ENCODE results near the gene SBNO2. TPM values are rescaled to one million over a fixed set of nuclear protein-coding genes. Genes with fewer than 3 reads are reported as not detected.

The SBNO2 gene
- polyA plus RNA-seq, 1 of the 3 experiments (the other 2 are of a cell fraction): 18.3 TPM

- 98% methylated on average over 14 of the region's 48 CpGs for WGBS (ENCODE audit: low lambda C conversion rate)
- no peak overlapping the region for H3K4me2 ChIP-seq
- TF ChIP-seq EZH2phosphoT487 (IDR thresholded peaks at IDR 0.05; ENCODE audit: borderline replicate concordance, low read depth): no peak
- no peak for TF ChIP-seq RFX5 (IDR thresholded peaks at IDR 0.05; ENCODE audit: low read length)
- no peak for TF ChIP-seq FOSL2 (IDR thresholded peaks at IDR 0.05; ENCODE audit: borderline replicate concordance, low read depth)
- TF ChIP-seq YY1 (IDR thresholded peaks at IDR 0.05; ENCODE audit: low read depth): no peak
- no peak for TF ChIP-seq REST (IDR thresholded peaks at IDR 0.05; ENCODE audit: low read depth, low read length)
- TF ChIP-seq SMC3 (IDR thresholded peaks at IDR 0.05; ENCODE audit: low read depth, low read length): no peak
- TF ChIP-seq MXI1 (IDR thresholded peaks at IDR 0.05; ENCODE audit: low read depth, low read length): no peak
- TF ChIP-seq IRF3 (IDR thresholded peaks at IDR 0.05; ENCODE audit: low read depth, low read length): no peak
- TF ChIP-seq NFIC (IDR thresholded peaks at IDR 0.05; ENCODE audit: borderline replicate concordance): no peak
- H3K79me2 ChIP-seq (ENCODE audit: insufficient read depth): peaks cover 18% of the 10 kb centered on the region; the same call in 1 of the 2 replicates
- H3F3A ChIP-seq (replicated peaks; ENCODE audit: insufficient read depth): peaks cover 10% of the 10 kb centered on the region
- H3K27ac ChIP-seq (ENCODE audit: low read depth in 2 of 2, low read length in 1 of 2): no peak overlapping the region
- peaks cover 5 to 20% of the 10 kb centered on the region in 2 experiments; a peak in 2 of 4 replicates for H3K4me1 ChIP-seq (ENCODE audit: control insufficient read depth in 1 of 2, insufficient read depth in 2 of 2, low read depth in 1 of 2, low read length in 1 of 2)
- H3K9me2 ChIP-seq: no peaks in the 10 kb centered on the region
- no peak overlapping the region for H3K9ac ChIP-seq
- CTCF ChIA-PET: interaction anchor here (1.2 kb wide), 1 partner anchor 86 kb away, joined by 5 read pairs; no protein-coding TSS in a partner anchor
- no peaks in the 10 kb centered on the region for H3K9me3 ChIP-seq
- peaks cover 0 to 36% of the 10 kb centered on the region in 2 experiments for H3K36me3 ChIP-seq (replicated peaks in 1 of 2; ENCODE audit: control insufficient read depth in 1 of 2, insufficient read depth in 2 of 2, low read length in 1 of 2)
- no peaks in the 10 kb centered on the region for H3K27me3 ChIP-seq (ENCODE audit: insufficient read depth)
- H4K20me1 ChIP-seq (ENCODE audit: insufficient read depth): peaks cover 21% of the 10 kb centered on the region; the same call in 1 of the 2 replicates
- no peak overlapping the region for H2AFZ ChIP-seq (ENCODE audit: low read depth)
- POLR2A ChIA-PET: no interaction called here
- no peak for DNase-seq
- no peak overlapping the region for H3K4me3 ChIP-seq (ENCODE audit: low read depth in 2 of 2, low read length in 1 of 2)
Observed at GRCh38 chr19:1109032-1109551, 65.0 kb downstream of the SBNO2 start.

- Histone ChIP-seq H3K27ac (ENCODE audit: low read depth in 2 of 2, low read length in 1 of 2) (no peak overlapping the region), H3K9me3 (no peaks in the 10 kb centered on the region), H3K9ac (no peak overlapping the region), H3K9me2 (no peaks in the 10 kb centered on the region), H3F3A (replicated peaks; ENCODE audit: insufficient read depth) (peaks cover 11% of the 10 kb centered on the region), H3K4me1 (ENCODE audit: control insufficient read depth in 1 of 2, insufficient read depth in 2 of 2, low read depth in 1 of 2, low read length in 1 of 2) (peaks cover 1 to 14% of the 10 kb centered on the region in 2 experiments; a peak in 2 of 4 replicates), H3K79me2 (ENCODE audit: insufficient read depth) (peaks cover 18% of the 10 kb centered on the region; the same call in 1 of the 2 replicates), H3K4me2 (no peak overlapping the region), H3K27me3 (ENCODE audit: insufficient read depth) (no peaks in the 10 kb centered on the region), H3K36me3 (replicated peaks in 1 of 2; ENCODE audit: control insufficient read depth in 1 of 2, insufficient read depth in 2 of 2, low read length in 1 of 2) (peaks cover 0 to 34% of the 10 kb centered on the region in 2 experiments), H2AFZ (ENCODE audit: low read depth) (no peak overlapping the region), H3K4me3 (ENCODE audit: low read depth in 2 of 2, low read length in 1 of 2) (no peak overlapping the region), H4K20me1 (ENCODE audit: insufficient read depth) (peaks cover 21% of the 10 kb centered on the region; the same call in 1 of the 2 replicates)
- no peak for DNase-seq
- ChIA-PET POLR2A (interaction anchor here (0.6 kb wide), 1 partner anchor 86 kb away, joined by 3 read pairs; no protein-coding TSS in a partner anchor), CTCF (interaction anchor here (1.2 to 1.8 kb wide), 3 partner anchors 86 to 113 kb away, joined by 5 read pairs; no protein-coding TSS in a partner anchor)
- WGBS (ENCODE audit: low lambda C conversion rate): 97% methylated on average over 26 of the region's 89 CpGs
- TF ChIP-seq RCOR1 (IDR thresholded peaks at IDR 0.05; ENCODE audit: low read length): no peak
- no peak for TF ChIP-seq MXI1 (IDR thresholded peaks at IDR 0.05; ENCODE audit: low read depth, low read length)
- no peak for TF ChIP-seq IRF3 (IDR thresholded peaks at IDR 0.05; ENCODE audit: low read depth, low read length)
- TF ChIP-seq RXRA (IDR thresholded peaks at IDR 0.05; ENCODE audit: borderline replicate concordance, low read depth): no peak
- TF ChIP-seq TEAD4 (IDR thresholded peaks at IDR 0.05; ENCODE audit: borderline replicate concordance, insufficient read depth): no peak
- TF ChIP-seq REST (IDR thresholded peaks at IDR 0.05; ENCODE audit: low read depth, low read length): no peak
- no peak for TF ChIP-seq YY1 (IDR thresholded peaks at IDR 0.05; ENCODE audit: low read depth)
Observed at GRCh38 chr19:1108291-1109031, 65.6 kb downstream of the SBNO2 start.

Measured in SK-N-SH (cell line).